AG04450 (cell line): ENCODE data around the gene FGD5. TPM values are rescaled to one million over a fixed set of nuclear protein-coding genes. Genes with fewer than 3 reads are reported as not detected.

Experiments
- CTCF ChIA-PET: fragments of 300-600, 350-600 bp; formaldehyde crosslinking; extraction: SDS; loops from one replicate; lab custom pipeline; 2022; ENCODE audit warnings: antibody characterized with exemption, inconsistent platforms; lab: Charles Lee
- POLR2A ChIA-PET: fragments of 350-600 bp; formaldehyde crosslinking; extraction: SDS; loops from one replicate; lab custom pipeline; 2021; ENCODE audit warnings: antibody characterized with exemption, inconsistent platforms; lab: Yijun Ruan, JAX
- DNase-seq: peaks from one replicate; pipeline ENCODE4 v3.0.0-alpha.2; 2011; ENCODE audit warnings: low read depth, low spot score
- H3K27ac ChIP-seq: one replicate; pipeline ENCODE4 v1.5.1; 2012; ENCODE audit warnings: low read depth, low read length, control low read depth
- H3K27me3 ChIP-seq: one replicate; pipeline ENCODE4 v1.6.0; 2012; ENCODE audit warnings: low read length; ENCODE audit not compliant: control insufficient read depth, insufficient read depth
- H3K4me3 ChIP-seq: 2 replicates; pipeline ENCODE4 v1.5.1; 2011; ENCODE audit warnings: mild to moderate bottlenecking, low read depth, low read length, control low read depth
- H3K9me3 ChIP-seq: 2 replicates; pipeline ENCODE4 v1.5.1; 2012; ENCODE audit warnings: low read length; ENCODE audit not compliant: control insufficient read depth, insufficient read depth
- polyA plus RNA-seq: library from polyadenylated mRNA; depleted of rRNA; stranded (reverse); fragments of >200 nt; gene quantifications from 2 replicates; pipeline ENCODE4 v1.2.3, GENCODE V29; 2011
- TF ChIP-seq, protein P1 (sequence below): IDR thresholded peaks from 2 replicates; pipeline ENCODE4 v1.5.1; 2011; ENCODE audit warnings: low read depth, low read length, control low read depth, inconsistent platforms

FGD5 gene
- polyA plus RNA-seq, 1 experiment = not detected

DNA sequence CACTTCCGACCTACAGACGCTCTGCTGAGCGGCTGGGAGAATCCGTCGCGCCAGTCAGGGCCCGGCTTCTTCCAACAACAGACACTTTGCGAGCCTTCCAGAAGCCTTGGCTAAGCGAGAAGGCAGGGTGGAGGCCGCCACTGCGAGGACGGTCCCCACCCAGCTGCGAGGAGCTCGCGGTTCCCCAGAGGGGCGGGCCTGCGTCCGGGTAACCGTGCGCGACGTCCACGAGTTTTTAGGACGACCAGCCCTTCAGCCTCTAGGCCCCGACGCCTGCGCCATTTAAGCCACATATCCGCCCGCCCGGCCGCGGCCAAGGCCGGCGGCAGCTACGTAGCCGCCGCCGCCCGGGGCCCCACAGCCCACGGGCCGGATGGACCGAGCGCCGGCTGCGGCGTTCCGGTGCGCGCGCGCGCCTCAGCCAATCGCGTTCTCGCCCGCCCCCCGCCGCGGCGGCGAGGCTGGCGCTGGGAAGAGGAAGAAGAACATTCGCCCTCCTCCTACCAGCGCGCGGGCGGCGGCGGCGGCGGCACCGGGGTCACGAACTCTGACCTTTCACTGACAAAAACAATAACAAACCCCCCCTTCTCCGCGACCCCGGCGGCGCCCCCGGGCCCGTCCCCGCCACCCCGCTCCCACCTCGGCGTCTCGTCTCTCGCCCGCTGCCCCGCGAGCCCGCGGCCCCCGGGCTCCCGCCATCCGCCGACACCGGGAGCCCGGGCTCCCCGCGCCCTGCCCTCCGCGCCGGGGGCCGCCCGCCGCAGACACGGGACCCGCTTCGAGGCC is 128.5 kb downstream of the FGD5 start, which contains the start of gene NR2C2:
TSS of gene NR2C2 (plus strand) at position 484 of the 786 bp plus-strand sequence. CDS start 56,332 bp downstream, outside the sequence.
- H3K27me3 ChIP-seq = no peaks in the 10 kb centered on the region
- peaks cover 2% of the 10 kb centered on the region; the same call in 1 of the 2 replicates for H3K9me3 ChIP-seq
- TF ChIP-seq, protein P1, sequence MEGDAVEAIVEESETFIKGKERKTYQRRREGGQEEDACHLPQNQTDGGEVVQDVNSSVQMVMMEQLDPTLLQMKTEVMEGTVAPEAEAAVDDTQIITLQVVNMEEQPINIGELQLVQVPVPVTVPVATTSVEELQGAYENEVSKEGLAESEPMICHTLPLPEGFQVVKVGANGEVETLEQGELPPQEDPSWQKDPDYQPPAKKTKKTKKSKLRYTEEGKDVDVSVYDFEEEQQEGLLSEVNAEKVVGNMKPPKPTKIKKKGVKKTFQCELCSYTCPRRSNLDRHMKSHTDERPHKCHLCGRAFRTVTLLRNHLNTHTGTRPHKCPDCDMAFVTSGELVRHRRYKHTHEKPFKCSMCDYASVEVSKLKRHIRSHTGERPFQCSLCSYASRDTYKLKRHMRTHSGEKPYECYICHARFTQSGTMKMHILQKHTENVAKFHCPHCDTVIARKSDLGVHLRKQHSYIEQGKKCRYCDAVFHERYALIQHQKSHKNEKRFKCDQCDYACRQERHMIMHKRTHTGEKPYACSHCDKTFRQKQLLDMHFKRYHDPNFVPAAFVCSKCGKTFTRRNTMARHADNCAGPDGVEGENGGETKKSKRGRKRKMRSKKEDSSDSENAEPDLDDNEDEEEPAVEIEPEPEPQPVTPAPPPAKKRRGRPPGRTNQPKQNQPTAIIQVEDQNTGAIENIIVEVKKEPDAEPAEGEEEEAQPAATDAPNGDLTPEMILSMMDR = no peak
- peak within 1 kb of the TSS; percentile 100 for H3K27ac ChIP-seq
- ChIA-PET CTCF (interaction anchor here (0.6 to 2.6 kb wide), 4 partner anchors 8 to 275 kb away, joined by 3 to 10 read pairs (median 5); no protein-coding TSS in a partner anchor), POLR2A (interaction anchor here (1.0 kb wide), 1 partner anchor 60 kb away, joined by 4 read pairs; no protein-coding TSS in a partner anchor)
- no peak for DNase-seq
- H3K4me3 ChIP-seq = peak within 1 kb of the TSS; percentile 87

DNA sequence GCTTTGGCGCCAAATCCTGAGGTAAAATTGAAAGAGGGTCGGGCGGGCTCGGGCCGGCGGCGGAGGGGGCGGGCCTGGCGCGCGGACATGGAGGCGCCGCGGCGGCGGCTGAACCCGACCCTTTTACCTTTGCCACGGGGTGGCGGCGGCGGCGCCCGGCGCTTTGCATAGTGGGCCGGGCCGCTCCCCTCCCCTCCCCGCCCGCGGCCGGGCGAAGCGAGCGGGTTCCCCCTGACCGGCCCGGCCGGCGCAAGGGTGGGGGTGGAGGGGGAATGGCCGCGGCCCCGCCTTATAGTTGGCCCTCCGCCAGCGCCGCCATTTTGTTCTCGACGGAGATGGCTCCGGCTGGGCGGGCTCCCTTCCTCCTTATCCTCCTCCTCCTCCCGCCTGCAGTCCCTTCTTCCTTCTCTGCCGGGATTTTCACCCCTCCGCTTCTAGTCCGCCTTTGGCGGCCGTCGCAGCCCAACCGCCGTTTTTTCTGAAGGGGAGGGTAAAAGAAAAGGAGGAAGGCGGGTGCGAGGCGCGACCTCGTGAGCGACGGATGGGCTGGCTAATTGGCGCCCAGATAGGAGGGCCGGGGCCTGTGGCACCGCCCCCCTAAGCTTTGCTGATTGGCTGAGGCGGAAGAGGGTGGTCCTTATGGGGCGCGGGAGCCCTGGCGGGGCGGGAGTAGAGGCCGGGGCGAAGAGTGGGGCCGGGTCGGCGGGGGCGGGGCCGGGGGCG is 129.3 kb downstream of the FGD5 start:
- peak; percentile 90 for DNase-seq
- peaks cover 2% of the 10 kb centered on the region; the same call in 1 of the 2 replicates for H3K9me3 ChIP-seq
- TF ChIP-seq, protein P1 = no peak
- POLR2A ChIA-PET = interaction anchor here (0.6 to 1.0 kb wide), 6 partner anchors 43 to 510 kb away, joined by 3 to 5 read pairs (median 3); partner anchors contain the start of genes CAPN7 and MRPS25
- CTCF ChIA-PET = no interaction called here
- peak overlapping the region; percentile 87 for H3K4me3 ChIP-seq
- peak overlapping the region; percentile 100 for H3K27ac ChIP-seq
- H3K27me3 ChIP-seq = no peaks in the 10 kb centered on the region

DNA sequence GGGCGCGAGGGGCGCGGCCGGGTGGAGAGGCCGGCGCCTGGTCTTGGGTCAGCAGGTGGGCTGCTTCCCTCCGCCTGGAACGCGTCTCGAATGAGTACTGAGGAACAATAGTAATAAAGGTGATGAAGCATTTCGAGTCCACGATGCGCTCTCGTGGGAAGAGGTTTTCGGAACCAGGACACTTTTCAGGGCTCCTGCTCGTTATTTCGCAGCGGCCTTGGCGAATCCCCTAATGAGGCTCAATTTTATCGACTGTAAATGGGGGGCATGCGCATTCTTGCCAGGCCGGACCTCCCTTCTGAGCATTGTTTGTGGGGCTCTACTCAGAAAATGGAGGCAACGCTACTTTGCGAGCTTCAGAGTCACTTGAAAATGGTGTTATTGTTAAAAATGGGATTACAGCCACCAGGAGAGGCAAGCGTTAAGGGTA is 129.9 kb downstream of the FGD5 start:
- H3K4me3 ChIP-seq = peak overlapping the region; percentile 76
- TF ChIP-seq, protein P1 = no peak
- H3K27ac ChIP-seq = peak overlapping the region; percentile 61
- ChIA-PET CTCF (no interaction called here), POLR2A (interaction anchor here (0.6 to 1.0 kb wide), 6 partner anchors 42 to 510 kb away, joined by 3 to 5 read pairs (median 3); partner anchors contain the start of genes CAPN7 and MRPS25)
- no peaks in the 10 kb centered on the region for H3K27me3 ChIP-seq
- H3K9me3 ChIP-seq = peaks cover 2% of the 10 kb centered on the region; the same call in 1 of the 2 replicates
- DNase-seq = no peak

DNA sequence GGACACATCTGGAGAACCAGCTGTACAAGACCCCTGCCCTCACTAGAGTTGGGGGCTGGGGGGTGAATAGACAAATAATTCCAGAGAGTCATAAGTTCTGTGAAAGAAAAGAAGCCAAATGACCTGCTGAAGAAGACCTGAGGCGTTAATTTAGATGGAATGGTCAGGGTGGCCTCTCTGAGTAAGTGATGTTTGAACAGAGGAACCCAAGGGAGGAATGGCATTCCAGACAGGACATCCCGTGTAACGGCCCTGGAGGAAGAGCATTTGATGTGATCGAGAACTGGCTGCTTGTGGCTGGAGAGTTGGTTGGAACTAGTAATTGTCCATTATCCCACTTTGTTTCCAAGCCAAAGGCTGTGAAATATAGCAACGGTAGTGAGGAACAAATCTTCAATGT is 130.4 kb downstream of the FGD5 start:
- no peaks in the 10 kb centered on the region for H3K27me3 ChIP-seq
- TF ChIP-seq, protein P1 = no peak
- ChIA-PET POLR2A (no interaction called here), CTCF (no interaction called here)
- peak overlapping the region; percentile 76 for H3K4me3 ChIP-seq
- peak overlapping the region; percentile 61 for H3K27ac ChIP-seq
- H3K9me3 ChIP-seq = peaks cover 2% of the 10 kb centered on the region; the same call in 1 of the 2 replicates
- DNase-seq = no peak
